ENCODE measurements around the gene SEMA3F. TPM values are rescaled to one million over a fixed set of nuclear protein-coding genes. Genes with fewer than 3 reads are reported as not detected.

SEMA3F gene
- total and polyA plus RNA-seq, 2 donors (not counting 3 experiments of a cell fraction or from before 2014, with no cell fraction given), result 65.8 to 99.1 TPM

GRCh38 chr3:50182533-50183099 is 27.5 kb downstream of the SEMA3F start:
- peaks cover 0 to 41% of the 10 kb centered on the region in 2 experiments for H3K36me3 ChIP-seq (ENCODE audit: control insufficient read depth in 2 of 2, extremely low read depth in 1 of 2, insufficient read depth in 2 of 2, low read length in 2 of 2)
- TF ChIP-seq POLR2AphosphoS5 (IDR thresholded peaks at IDR 0.05; ENCODE audit: insufficient read depth, low read depth, low read length) (no peak), CTCF (IDR thresholded peaks at IDR 0.05; ENCODE audit: extremely low read depth in 1 of 2, insufficient read depth in 1 of 2, low read depth in 1 of 2, low read length in 2 of 2) (no peak), MAX (IDR thresholded peaks at IDR 0.05; ENCODE audit: insufficient read depth, insufficient read length) (no peak), MYC (IDR thresholded peaks at IDR 0.05; ENCODE audit: low read depth, low read length) (no peak), JUN (IDR thresholded peaks at IDR 0.05; ENCODE audit: borderline replicate concordance, insufficient read depth, insufficient read length, low read depth) (no peak), EZH2 (IDR thresholded peaks at IDR 0.05; ENCODE audit: borderline replicate concordance, low read depth, low read length, severe bottlenecking) (no peak), POLR2A (IDR thresholded peaks at IDR 0.05; ENCODE audit: low read depth, low read length) (no peak), GATA2 (IDR thresholded peaks at IDR 0.05; ENCODE audit: insufficient read depth, insufficient read length, low read depth, low read length) (no peak)
- H3K9me1 ChIP-seq (replicated peaks; ENCODE audit: control insufficient read depth, extremely low read depth, insufficient read depth, low read length), result no peaks in the 10 kb centered on the region
- H3K27ac ChIP-seq (ENCODE audit: insufficient read depth, low read depth, low read length), result no peak overlapping the region
- H4K20me1 ChIP-seq (replicated peaks; ENCODE audit: control insufficient read depth, extremely low read depth, insufficient read depth, low read length), result no peaks in the 10 kb centered on the region
- POLR2A ChIA-PET, result interaction anchor here (1.2 kb wide), 1 partner anchor 10 kb away, joined by 3 read pairs; no protein-coding TSS in a partner anchor
- dilution Hi-C loops (cut with MboI; ENCODE audit: extremely low pct_ligation_motif_present, low sequenced_read_pairs), result loop anchor here (5.0 to 10.0 kb wide), 2 partner anchors 60 to 68 kb away; no protein-coding TSS in a partner anchor
- no peak overlapping the region for H3K4me2 ChIP-seq (ENCODE audit: insufficient read depth, low read length)
- no peak overlapping the region for H3K9ac ChIP-seq (replicated peaks; ENCODE audit: extremely low read depth, insufficient read depth, low read length)
- no peaks in the 10 kb centered on the region for H3K79me2 ChIP-seq (ENCODE audit: control insufficient read depth, insufficient read depth, low read length)
- no peak overlapping the region for H3K4me3 ChIP-seq (replicated peaks in 1 of 3; ENCODE audit: insufficient read depth in 1 of 3, low read depth in 1 of 3, low read length in 3 of 3)
- no peaks in the 10 kb centered on the region for H3K27me3 ChIP-seq (ENCODE audit: control insufficient read depth in 2 of 2, insufficient read depth in 2 of 2, low read length in 2 of 2)
- FAIRE-seq (no peak), DNase-seq (ENCODE audit: low read depth, low spot score) (no peak)
- no peaks in the 10 kb centered on the region for H3K9me3 ChIP-seq (replicated peaks; ENCODE audit: control insufficient read depth, insufficient read depth, low read length)
- no peaks in the 10 kb centered on the region for H3K4me1 ChIP-seq (ENCODE audit: control insufficient read depth, extremely low read depth, insufficient read depth, low read length)
- H2AFZ ChIP-seq (ENCODE audit: low read depth, low read length), result no peak overlapping the region
- CTCF ChIA-PET, result interaction anchor here (1.2 to 1.6 kb wide), 2 partner anchors 8 to 92 kb away, joined by 3 to 4 read pairs; no protein-coding TSS in a partner anchor
- intact Hi-C loops (cut with micrococcal nuclease), result no loop called here
- TSS peak; percentile 50 for BruUV-seq (replicated peaks)

Data from endothelial cell of umbilical vein (primary cell).